ENCODE data around the gene ZG16B.

- no peak for TF ChIP-seq EZH2 (IDR thresholded peaks at IDR 0.05; ENCODE audit: borderline replicate concordance, low read length)
- TF ChIP-seq CTCF (conservative IDR thresholded peaks at IDR 0.05 in 1 of 2, IDR thresholded peaks at IDR 0.05 in 1 of 2; ENCODE audit: extremely low read depth in 1 of 2, insufficient read depth in 1 of 2, low read depth in 1 of 2, low read length in 2 of 2) = no peak
Measured at GRCh38 chr16:2827831-2828520, 2.1 kb upstream of the ZG16B start.

All from mammary epithelial cell (primary cell).